HCT116 (cell line): ENCODE data around the gene CABP2. TPM values are rescaled to one million over a fixed set of nuclear protein-coding genes. Genes with fewer than 3 reads are reported as not detected.

Source experiments
- ATAC-seq: fragments of 200-7000 bp; cut with Tn5 transposase; 2 replicates; pipeline ENCODE4 v1.9.1; 2020; ENCODE audit warnings: mild to moderate bottlenecking, moderate library complexity
- BruUV-seq: library from RNA; stranded (reverse); fragments of 400-500 nt; replicated peaks from 2 replicates; lab custom pipeline; 2021; lab: Mats Ljungman, UMichigan
- CTCF ChIA-PET: fragments of 300-600 bp; sonication (Branson Sonifier 250); formaldehyde crosslinking; loops from one replicate; lab custom pipeline; 2021; ENCODE audit warnings: antibody characterized with exemption; lab: Charles Lee
- POLR2A ChIA-PET: fragments of 300-600, 350-600 bp; sonication (Branson Sonifier 250); formaldehyde crosslinking; loops from one replicate; lab custom pipeline; 2021; ENCODE audit warnings: antibody characterized with exemption; lab: Charles Lee
- RAD21 ChIA-PET, 2 experiments: fragments of 300-600 bp; sonication (Branson Sonifier 250); formaldehyde crosslinking; loops; one replicate each; lab custom pipeline; 2023; ENCODE audit warnings: low total read pairs in 2 of 2; ENCODE audit not compliant: uncharacterized antibody in 2 of 2, unreplicated experiment in 2 of 2, low non-redundant PET in 1 of 2; lab: Charles Lee
- DNase-seq: peaks from one replicate; pipeline ENCODE4 v3.0.0-alpha.2; 2010; ENCODE audit warnings: low read depth, low spot score
- H2AFZ ChIP-seq: fragments of 200-600 bp; shearing (Covaris generic), sonication (generic); 2 replicates; pipeline ENCODE4 v1.6.1; 2017; ENCODE audit warnings: low read depth, mixed run types, mixed read lengths, antibody characterized with exemption, low read length; ENCODE audit not compliant: poor library complexity, severe bottlenecking
- H3K27ac ChIP-seq: 2 replicates; pipeline ENCODE4 v1.5.1; 2012; ENCODE audit warnings: low read depth, low read length
- H3K27me3 ChIP-seq: fragments of 200-600 bp; sonication (generic); 2 replicates; pipeline ENCODE4 v1.6.1; 2016; ENCODE audit warnings: mixed run types, low read length, mixed read lengths; ENCODE audit not compliant: insufficient read depth
- H3K36me3 ChIP-seq, 2 experiments: fragments of 200-500 bp in 1 of 2; fragments of 200-600 bp in 1 of 2; sonication (Bioruptor generic) in 1 of 2; sonication (generic) in 1 of 2; 2 replicates each; pipeline versions ENCODE4 v1.5.1 to v1.6.1; 2014 to 2016; ENCODE audit warnings: low read length in 2 of 2, inconsistent platforms in 1 of 2, mixed read lengths in 1 of 2, mixed run types in 1 of 2; ENCODE audit not compliant: insufficient read depth in 2 of 2, control insufficient read depth in 1 of 2
- H3K4me1 ChIP-seq, 2 experiments: fragments of 200-600 bp in 1 of 2; sonication (generic) in 1 of 2; 2 replicates each; pipeline versions ENCODE4 v1.5.1 to v1.6.1; 2012 to 2017; ENCODE audit warnings: low read length in 2 of 2, inconsistent platforms in 1 of 2, mild to moderate bottlenecking in 1 of 2, mixed read lengths in 1 of 2, mixed run types in 1 of 2, moderate library complexity in 1 of 2; ENCODE audit not compliant: insufficient read depth in 2 of 2, control insufficient read depth in 1 of 2
- H3K4me2 ChIP-seq: fragments of 200-600 bp; sonication (generic); 2 replicates; pipeline ENCODE4 v1.6.1; 2017; ENCODE audit warnings: mixed run types, low read length, mixed read lengths
- H3K4me3 ChIP-seq, 2 experiments: fragments of 200-600 bp in 1 of 2; sonication (generic) in 1 of 2; replicated peaks in 1 of 2; 2 replicates each; pipeline ENCODE4 v1.5.1; 2011 to 2016; ENCODE audit warnings: low read length in 2 of 2, control low read depth in 1 of 2, low read depth in 1 of 2, mild to moderate bottlenecking in 1 of 2, mixed read lengths in 1 of 2, mixed run types in 1 of 2
- H3K79me2 ChIP-seq: fragments of 200-600 bp; sonication (generic); 2 replicates; pipeline ENCODE4 v1.6.1; 2017; ENCODE audit warnings: mild to moderate bottlenecking, mixed run types, low read length, moderate library complexity, mixed read lengths; ENCODE audit not compliant: insufficient read depth
- H3K9ac ChIP-seq: fragments of 200-600 bp; sonication (generic); 2 replicates; pipeline ENCODE4 v1.6.1; 2016; ENCODE audit warnings: low read length, mixed read lengths
- H3K9me2 ChIP-seq: fragments of 200-600 bp; sonication (generic), shearing (Covaris generic); 2 replicates; pipeline ENCODE4 v1.6.1; 2017; ENCODE audit warnings: mixed run types, mild to moderate bottlenecking, moderate library complexity; ENCODE audit not compliant: insufficient read depth
- H3K9me3 ChIP-seq, 2 experiments: fragments of 200-500 bp in 1 of 2; fragments of 200-600 bp in 1 of 2; sonication (Bioruptor generic) in 1 of 2; sonication (generic) in 1 of 2; 2 replicates each; pipeline ENCODE4 v1.6.1; 2014 to 2017; ENCODE audit warnings: low read length in 2 of 2, mixed read lengths in 2 of 2, inconsistent platforms in 1 of 2, low read depth in 1 of 2, mild to moderate bottlenecking in 1 of 2, mixed run types in 1 of 2, moderate library complexity in 1 of 2; ENCODE audit not compliant: control insufficient read depth in 1 of 2, insufficient read depth in 1 of 2
- H4K20me1 ChIP-seq: fragments of 200-600 bp; sonication (generic), shearing (Covaris generic); 2 replicates; pipeline ENCODE4 v1.6.1; 2017; ENCODE audit warnings: mixed run types, mild to moderate bottlenecking, moderate library complexity; ENCODE audit not compliant: insufficient read depth
- CBX3 ChIP-seq: IDR thresholded peaks from 2 replicates; pipeline ENCODE4 v1.6.1; 2012; ENCODE audit warnings: low read depth
- CEBPB ChIP-seq: IDR thresholded peaks from 2 replicates; pipeline ENCODE4 v1.6.1; 2012; ENCODE audit warnings: low read depth
- EGR1 ChIP-seq: IDR thresholded peaks from 2 replicates; pipeline ENCODE4 v1.6.1; 2012; ENCODE audit warnings: low read depth
- EZH2 ChIP-seq: fragments of 200-600 bp; sonication (generic); IDR thresholded peaks from 2 replicates; pipeline ENCODE4 v1.6.1; 2017; ENCODE audit warnings: antibody characterized with exemption, mixed run types
- EZH2phosphoT487 ChIP-seq: fragments of 200-600 bp; IDR thresholded peaks from 2 replicates; pipeline ENCODE4 v1.6.1; 2018; ENCODE audit warnings: antibody characterized with exemption, borderline replicate concordance
- JUND ChIP-seq: IDR thresholded peaks from 2 replicates; pipeline ENCODE4 v1.6.1; 2012
- POLR2A ChIP-seq: IDR thresholded peaks from 2 replicates; pipeline ENCODE4 v1.7.0; 2011; ENCODE audit warnings: borderline replicate concordance; ENCODE audit not compliant: insufficient read depth, insufficient read length; ENCODE audit errors: extremely low read depth
- POLR2AphosphoS5 ChIP-seq: IDR thresholded peaks from 2 replicates; pipeline ENCODE4 v1.6.1; 2011; ENCODE audit warnings: mild to moderate bottlenecking, low read depth, low read length, moderate library complexity
- RAD21 ChIP-seq: IDR thresholded peaks from 2 replicates; pipeline ENCODE4 v1.6.1; 2012; ENCODE audit warnings: low read depth, mild to moderate bottlenecking
- REST ChIP-seq: IDR thresholded peaks from 2 replicates; pipeline ENCODE4 v1.6.1; 2012; ENCODE audit warnings: low read depth
- SIN3A ChIP-seq: IDR thresholded peaks from 2 replicates; pipeline ENCODE4 v1.6.1; 2012; ENCODE audit warnings: low read depth
- SP1 ChIP-seq: IDR thresholded peaks from 2 replicates; pipeline ENCODE4 v1.6.1; 2012; ENCODE audit warnings: low read depth
- TCF7L2 ChIP-seq: IDR thresholded peaks from 2 replicates; pipeline ENCODE4 v1.7.0; 2011; ENCODE audit warnings: borderline replicate concordance, inconsistent platforms; ENCODE audit not compliant: insufficient read depth, insufficient read length; ENCODE audit errors: extremely low read depth
- YY1 ChIP-seq: IDR thresholded peaks from 2 replicates; pipeline ENCODE4 v1.6.1; 2011; ENCODE audit warnings: low read length, low read depth, moderate library complexity, mild to moderate bottlenecking; ENCODE audit not compliant: insufficient replicate concordance; ENCODE audit errors: extremely low read depth
- ZBTB33 ChIP-seq: IDR thresholded peaks from 2 replicates; pipeline ENCODE4 v1.6.1; 2011; ENCODE audit warnings: mild to moderate bottlenecking, low read length, moderate library complexity; ENCODE audit not compliant: insufficient replicate concordance; ENCODE audit errors: extremely low read depth
- ZNF274 ChIP-seq: fragments of 200-500 bp; sonication (Bioruptor generic); IDR thresholded peaks from 2 replicates; pipeline ENCODE4 v1.6.1; 2014; ENCODE audit warnings: mild to moderate bottlenecking, low read depth, low read length, inconsistent platforms
- intact Hi-C: fragments of 100-400 bp; cut with micrococcal nuclease; formaldehyde crosslinking; loops from 2 replicates; pipeline ENCODE4 v1.10.0; 2022
- total RNA-seq: library from RNA; stranded (reverse); gene quantifications from one replicate; pipeline ENCODE4 v1.2.1, GENCODE V29; 2021; ENCODE audit not compliant: unreplicated experiment
- TF ChIP-seq, protein P1 (sequence below): IDR thresholded peaks from 2 replicates; pipeline ENCODE4 v1.6.1; 2012

CABP2 gene
- total RNA-seq, 1 experiment from 2014 or later: not detected

DNA sequence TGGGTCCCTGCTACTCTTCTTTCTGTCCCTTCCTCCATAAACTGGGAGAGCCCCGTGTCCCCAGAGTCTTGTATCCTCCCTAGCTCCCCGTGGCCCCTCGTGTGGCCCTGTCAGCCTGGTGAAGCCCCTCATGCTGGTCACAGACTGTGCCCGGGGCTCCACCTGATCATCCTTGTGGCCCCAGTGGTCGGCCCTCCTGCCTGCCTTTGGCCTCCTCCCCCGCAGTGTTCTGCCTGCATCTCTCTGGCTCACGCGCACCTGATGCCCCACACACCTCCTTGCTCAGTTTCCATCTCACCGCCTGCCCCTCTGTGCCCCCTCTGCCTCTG is 1.2 kb upstream of the CABP2 start (continued):
- no peak for TF ChIP-seq TCF7L2
- TF ChIP-seq REST: no peak
- TF ChIP-seq POLR2AphosphoS5: no peak
- no peak for TF ChIP-seq CEBPB
- no peak for TF ChIP-seq SIN3A

DNA sequence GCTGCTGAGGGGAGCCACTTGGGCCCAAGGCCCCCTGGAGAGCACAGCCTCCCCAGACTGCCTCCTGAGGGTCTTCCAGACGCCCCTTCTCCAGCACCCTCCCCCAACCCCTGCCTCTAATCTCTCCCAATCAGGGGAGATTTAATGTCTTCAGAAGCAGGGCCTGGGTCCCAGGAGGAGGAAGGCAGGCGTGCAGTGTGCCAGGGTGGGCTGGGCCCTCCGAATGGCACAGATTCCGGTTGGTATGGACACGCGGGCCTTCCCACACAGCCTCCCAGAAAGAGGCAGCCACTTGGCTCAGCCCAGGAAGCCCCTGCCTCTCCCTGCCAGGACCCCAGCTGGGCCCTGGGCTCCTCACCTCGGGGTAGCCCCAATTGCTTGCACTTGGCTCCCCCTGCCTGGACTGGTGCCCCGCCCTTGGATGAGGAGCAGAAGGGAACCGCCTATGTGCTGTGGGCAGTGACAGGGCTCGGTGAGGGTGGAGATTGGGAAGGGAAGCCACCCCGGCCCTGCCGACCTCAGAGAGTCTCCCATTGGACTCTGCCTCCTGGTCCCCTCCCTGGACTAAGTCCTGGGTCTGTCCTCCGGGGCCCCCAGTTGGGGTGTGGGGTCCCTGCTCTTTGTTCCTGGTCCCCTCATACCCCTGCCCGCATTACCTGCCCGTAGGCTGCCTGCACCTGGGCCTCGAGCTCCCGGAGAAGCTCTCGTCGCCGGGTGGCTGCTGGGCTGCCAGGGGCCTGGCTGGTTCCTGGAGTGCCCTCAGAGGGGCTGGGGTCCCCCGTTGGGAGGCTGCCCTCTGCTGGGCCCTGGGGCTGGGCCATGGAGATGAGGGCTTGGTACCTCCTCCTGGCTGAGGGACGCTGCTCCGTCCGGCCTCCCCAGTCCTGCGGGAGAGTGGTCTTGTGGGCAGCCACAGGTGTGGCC is 572 bp upstream of the CABP2 start:
- no TSS peak for BruUV-seq
- no peak overlapping the region for H3K27ac ChIP-seq
- no peaks in the 10 kb centered on the region for H3K79me2 ChIP-seq
- ATAC-seq (peak; percentile 36; the same call in 1 of the 2 replicates), DNase-seq (no peak)
- no peaks in the 10 kb centered on the region for H3K27me3 ChIP-seq
- H3K4me3 ChIP-seq: no peak overlapping the region
- no peaks in the 10 kb centered on the region for H3K9me2 ChIP-seq
- POLR2A ChIA-PET: no interaction called here
- CTCF ChIA-PET: no interaction called here
- H3K9ac ChIP-seq: no peak overlapping the region
- H3K4me1 ChIP-seq: peaks cover 0 to 4% of the 10 kb centered on the region in 2 experiments; a peak in 1 of 4 replicates
- intact Hi-C loops: no loop called here
- no peak overlapping the region for H3K4me2 ChIP-seq
- H4K20me1 ChIP-seq: no peaks in the 10 kb centered on the region
- RAD21 ChIA-PET: no interaction called here
- H3K36me3 ChIP-seq: no peaks in the 10 kb centered on the region
- no peak overlapping the region for H2AFZ ChIP-seq
- TF ChIP-seq ZBTB33 (no peak), ZNF274 (no peak), RAD21 (no peak), SIN3A (no peak), JUND (no peak), SP1 (no peak), POLR2A (no peak), EZH2phosphoT487 (no peak), EGR1 (no peak), YY1 (no peak), EZH2 (no peak), CBX3 (no peak), CEBPB (no peak), TCF7L2 (no peak), POLR2AphosphoS5 (no peak)
- TF ChIP-seq, protein P1, sequence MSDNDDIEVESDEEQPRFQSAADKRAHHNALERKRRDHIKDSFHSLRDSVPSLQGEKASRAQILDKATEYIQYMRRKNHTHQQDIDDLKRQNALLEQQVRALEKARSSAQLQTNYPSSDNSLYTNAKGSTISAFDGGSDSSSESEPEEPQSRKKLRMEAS: no peak
- H3K9me3 ChIP-seq: no peaks in the 10 kb centered on the region
